HG02623 (cell line): ENCODE results near the gene DLGAP5.

Source experiments
- ATAC-seq: cut with Tn5 transposase; IDR thresholded peaks from one replicate; pipeline ENCODE4 v1.9.1; 2021; ENCODE audit warnings: moderate library complexity; ENCODE audit not compliant: unreplicated experiment

DLGAP5 gene

GRCh38 chr14:55188686-55189295, 2.6 kb downstream of the DLGAP5 start:
- ATAC-seq: no peak

- ATAC-seq: peak; percentile 80
These were observed 11.0 kb downstream of the DLGAP5 start for GRCh38 chr14:55180434-55180833.

GRCh38 chr14:55180006-55180405, 11.4 kb downstream of the DLGAP5 start:
- no peak for ATAC-seq

DNA sequence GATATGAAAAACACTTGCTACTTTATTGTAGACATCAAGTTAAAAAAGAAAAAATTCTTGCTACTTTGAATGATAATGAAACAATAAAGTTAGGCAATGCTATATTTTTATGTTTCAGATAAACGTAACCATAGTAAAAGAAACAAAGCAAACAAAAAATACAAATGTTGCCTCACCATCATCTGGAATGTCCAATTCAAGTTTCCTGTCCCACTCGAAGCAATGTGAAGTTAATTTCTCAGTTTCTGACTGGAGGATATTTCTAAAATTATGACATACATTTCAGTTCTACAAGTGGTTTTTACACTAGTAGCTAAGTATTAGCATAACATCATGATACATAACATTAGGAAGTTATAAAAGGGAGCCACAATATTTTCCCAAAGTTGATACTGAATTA, 20.9 kb downstream of the DLGAP5 start:
- ATAC-seq: no peak

DNA sequence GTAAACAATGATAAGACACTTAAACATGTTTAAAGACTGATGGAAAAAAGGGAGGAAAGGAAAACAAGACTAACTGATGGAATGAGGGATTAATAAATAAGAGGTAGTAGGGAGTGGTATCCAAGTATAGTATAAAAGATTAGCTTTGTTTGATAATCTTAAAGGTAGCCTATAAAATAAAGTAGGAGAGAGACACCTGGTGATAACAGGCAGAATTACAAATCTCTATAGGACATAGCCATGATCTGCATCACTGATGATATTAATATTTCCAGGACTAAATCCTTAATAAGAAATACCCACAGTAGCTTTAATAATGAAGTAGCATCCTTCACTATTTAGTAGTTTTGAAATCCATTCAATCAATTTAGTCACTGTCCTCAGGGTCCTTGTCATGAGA, 30.4 kb downstream of the DLGAP5 start:
- ATAC-seq: no peak

GRCh38 chr14:55158412-55158811, 33.0 kb downstream of the DLGAP5 start:
- no peak for ATAC-seq

- ATAC-seq: no peak
These were observed 34.3 kb downstream of the DLGAP5 start for GRCh38 chr14:55157080-55157479.

- ATAC-seq: no peak
These were observed 37.4 kb downstream of the DLGAP5 start for GRCh38 chr14:55153951-55154350.

GRCh38 chr14:55152052-55152753, 39.2 kb downstream of the DLGAP5 start:
- ATAC-seq: no peak

GRCh38 chr14:55151601-55152000, 39.8 kb downstream of the DLGAP5 start:
- no peak for ATAC-seq

- ATAC-seq: no peak
These were observed 45.0 kb downstream of the DLGAP5 start for GRCh38 chr14:55146425-55146824.

DNA sequence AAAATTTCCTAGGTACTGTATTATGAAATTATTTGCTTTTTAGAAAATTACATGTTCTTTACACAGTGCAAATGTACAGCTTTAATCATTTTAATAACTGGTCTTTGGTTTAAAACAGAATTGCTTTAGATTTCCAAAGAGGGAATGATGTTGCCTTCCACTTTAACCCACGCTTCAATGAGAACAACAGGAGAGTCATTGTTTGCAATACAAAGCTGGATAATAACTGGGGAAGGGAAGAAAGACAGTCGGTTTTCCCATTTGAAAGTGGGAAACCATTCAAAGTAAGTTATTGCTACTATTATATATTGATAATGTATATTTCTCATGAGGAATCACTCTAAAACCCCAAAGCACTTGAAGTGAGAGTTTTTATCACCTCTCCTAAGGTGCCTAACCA, 48.9 kb downstream of the DLGAP5 start:
- ATAC-seq: no peak

DNA sequence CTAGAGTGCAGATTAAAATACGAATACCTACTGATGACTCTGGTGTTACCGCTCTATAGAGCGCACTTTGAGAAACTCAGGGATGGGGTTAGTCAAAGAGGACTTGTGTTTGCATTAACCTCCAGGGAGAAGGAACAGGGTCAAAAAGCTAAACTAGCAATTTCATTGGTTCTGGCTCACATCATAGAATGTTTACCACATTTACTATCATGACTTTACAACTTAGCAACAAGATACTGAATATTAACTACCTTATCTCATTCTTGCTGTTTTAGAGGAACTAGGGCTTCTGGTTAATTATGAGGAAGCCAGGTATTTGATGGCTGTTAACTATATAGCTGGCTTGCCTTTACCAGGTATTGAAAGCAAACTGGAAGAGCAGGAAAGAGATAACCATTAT, 49.6 kb downstream of the DLGAP5 start:
- no peak for ATAC-seq

- ATAC-seq: no peak
These were observed 51.5 kb downstream of the DLGAP5 start for GRCh38 chr14:55139696-55140509.

- ATAC-seq: no peak
These were observed 52.2 kb downstream of the DLGAP5 start for GRCh38 chr14:55139141-55139540.

- no peak for ATAC-seq
These were observed 53.3 kb downstream of the DLGAP5 start for GRCh38 chr14:55138091-55138490.

DNA sequence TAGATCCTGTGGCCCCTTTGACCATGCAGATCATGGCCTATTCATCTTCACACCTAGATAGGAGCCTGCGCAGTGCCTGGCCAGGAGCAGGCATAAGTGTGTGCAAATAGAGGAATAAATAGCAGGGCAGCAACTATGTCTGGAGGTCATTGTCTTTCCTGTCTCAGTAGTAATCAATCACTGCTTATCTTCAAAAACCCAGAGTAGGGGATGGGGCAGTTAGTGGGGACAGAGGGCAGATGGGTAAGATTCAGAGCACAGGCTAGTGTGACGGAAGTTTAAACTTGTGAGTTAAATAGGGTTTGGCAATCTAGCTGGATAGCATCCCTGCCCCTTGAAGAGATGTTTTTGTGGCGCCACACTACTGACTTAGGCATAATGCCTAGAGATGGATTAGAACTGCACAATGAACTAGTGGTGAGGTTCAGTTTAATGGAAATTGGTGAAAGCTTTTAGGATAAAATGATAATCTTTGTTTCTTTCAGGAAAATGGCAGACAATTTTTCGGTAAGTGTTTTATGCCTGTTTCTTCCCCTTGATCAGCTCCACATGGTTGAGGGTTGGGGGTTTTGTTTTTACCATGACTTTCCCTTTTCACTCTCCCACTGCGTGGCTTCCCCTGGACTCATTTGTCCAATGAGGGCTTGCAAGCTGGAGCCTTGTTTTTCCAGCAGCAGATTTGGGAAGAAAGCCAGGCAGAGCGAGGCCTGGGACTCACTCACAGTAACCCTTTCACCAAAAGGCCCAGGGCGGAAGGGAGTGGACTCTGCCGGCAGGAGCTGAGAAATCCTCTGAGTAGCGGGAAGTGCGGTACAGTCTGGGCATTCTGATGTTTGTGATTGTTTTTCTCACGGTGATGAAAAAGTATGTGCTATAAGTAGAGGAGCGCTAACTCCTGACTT, 54.2 kb downstream of the DLGAP5 start:
- ATAC-seq: no peak

DNA sequence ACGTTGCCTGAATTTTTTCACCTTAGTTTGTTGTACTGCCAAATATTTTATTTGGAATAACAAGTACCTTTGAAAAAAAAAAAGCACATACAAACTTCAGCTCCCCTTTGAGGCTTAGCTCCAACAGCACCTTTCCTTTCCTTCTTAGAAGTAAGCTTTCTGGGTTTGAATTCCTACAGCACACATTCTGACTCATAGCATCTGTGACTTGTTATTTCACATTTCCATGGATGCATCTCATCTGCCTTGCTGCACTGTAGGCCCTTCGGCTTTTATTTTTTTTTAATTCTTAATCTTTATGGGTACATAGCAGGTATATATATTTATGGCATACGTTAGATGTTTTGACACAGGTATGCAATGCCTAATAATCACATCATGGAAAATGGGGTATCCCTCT, 55.1 kb downstream of the DLGAP5 start:
- no peak for ATAC-seq

DNA sequence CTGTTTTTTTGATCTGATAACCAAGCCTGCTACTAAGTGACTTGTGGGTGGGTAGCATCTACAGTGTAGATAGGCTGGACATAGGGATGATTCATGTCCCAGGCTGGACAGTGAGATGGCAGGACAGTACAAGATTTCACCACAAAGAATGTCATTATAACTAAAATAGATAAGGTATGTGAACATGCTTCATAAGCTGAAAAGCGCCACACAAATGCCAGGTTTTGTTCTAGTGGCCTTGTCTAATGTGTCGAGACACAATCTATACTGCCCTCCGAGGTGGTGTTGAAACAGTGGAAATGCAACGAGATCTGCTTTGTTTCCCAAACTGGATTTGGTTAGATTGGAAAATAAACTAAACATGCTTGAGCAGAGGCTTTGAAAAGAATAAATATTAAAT, 58.0 kb downstream of the DLGAP5 start:
- no peak for ATAC-seq

DNA sequence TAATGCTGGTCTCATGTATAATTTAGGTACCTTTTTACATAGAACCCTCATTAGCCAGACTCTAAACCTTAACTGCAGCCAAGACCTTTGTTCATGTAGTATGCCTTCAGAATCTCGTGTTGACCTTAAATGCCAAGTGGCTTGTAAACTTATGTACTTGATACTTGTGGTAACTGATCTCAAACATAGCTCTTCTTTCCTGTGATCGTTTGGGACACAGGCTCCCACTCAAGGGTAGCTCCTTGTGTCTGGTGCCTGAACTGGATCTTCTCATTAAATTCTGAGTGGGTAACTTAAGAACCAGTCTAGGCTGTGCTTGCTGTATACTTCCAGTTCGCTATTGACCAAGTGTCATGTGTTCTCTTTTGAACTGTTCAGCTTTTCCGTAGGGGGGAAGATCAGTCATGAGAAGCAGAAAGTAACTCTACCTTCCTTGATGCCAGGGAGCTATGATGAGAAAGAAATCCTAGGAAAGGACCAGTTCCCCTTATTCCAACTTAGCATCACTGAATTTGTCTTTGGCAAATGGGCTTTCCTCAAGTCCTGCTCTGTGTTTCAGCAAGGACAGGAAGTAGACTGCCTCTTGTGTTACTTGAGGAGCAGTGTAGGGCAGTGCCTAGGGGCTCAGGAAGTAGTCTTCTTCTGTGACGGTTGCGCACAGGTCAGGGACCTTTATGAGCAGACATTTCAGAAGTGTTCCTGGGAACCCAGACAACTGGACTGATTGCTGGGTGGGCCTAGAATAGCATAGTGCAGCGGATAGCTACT, 59.8 kb downstream of the DLGAP5 start:
- ATAC-seq: no peak
